OCI-LY7 (cell line): ENCODE measurements around the gene ERGIC1.

Source experiments
- EZH2phosphoT487 ChIP-seq: fragments of 200-600 bp; sonication (generic); IDR thresholded peaks from 2 replicates; pipeline ENCODE4 v1.6.1; 2018; ENCODE audit warnings: low read depth, borderline replicate concordance, mild to moderate bottlenecking, mixed run types, antibody characterized with exemption, low read length, moderate library complexity, mixed read lengths
- TF ChIP-seq, protein P1 (sequence below): fragments of 200-600 bp; sonication (generic); conservative IDR thresholded peaks from 2 replicates; pipeline ENCODE4 v1.5.1; 2014; ENCODE audit warnings: mild to moderate bottlenecking, antibody characterized with exemption, low read length, moderate library complexity, mixed read lengths

- TF ChIP-seq, protein P1, sequence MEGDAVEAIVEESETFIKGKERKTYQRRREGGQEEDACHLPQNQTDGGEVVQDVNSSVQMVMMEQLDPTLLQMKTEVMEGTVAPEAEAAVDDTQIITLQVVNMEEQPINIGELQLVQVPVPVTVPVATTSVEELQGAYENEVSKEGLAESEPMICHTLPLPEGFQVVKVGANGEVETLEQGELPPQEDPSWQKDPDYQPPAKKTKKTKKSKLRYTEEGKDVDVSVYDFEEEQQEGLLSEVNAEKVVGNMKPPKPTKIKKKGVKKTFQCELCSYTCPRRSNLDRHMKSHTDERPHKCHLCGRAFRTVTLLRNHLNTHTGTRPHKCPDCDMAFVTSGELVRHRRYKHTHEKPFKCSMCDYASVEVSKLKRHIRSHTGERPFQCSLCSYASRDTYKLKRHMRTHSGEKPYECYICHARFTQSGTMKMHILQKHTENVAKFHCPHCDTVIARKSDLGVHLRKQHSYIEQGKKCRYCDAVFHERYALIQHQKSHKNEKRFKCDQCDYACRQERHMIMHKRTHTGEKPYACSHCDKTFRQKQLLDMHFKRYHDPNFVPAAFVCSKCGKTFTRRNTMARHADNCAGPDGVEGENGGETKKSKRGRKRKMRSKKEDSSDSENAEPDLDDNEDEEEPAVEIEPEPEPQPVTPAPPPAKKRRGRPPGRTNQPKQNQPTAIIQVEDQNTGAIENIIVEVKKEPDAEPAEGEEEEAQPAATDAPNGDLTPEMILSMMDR, result no peak
- no peak for TF ChIP-seq EZH2phosphoT487
Measured at GRCh38 chr5:172833686-172834414, at the start of gene ERGIC1.
